GM19328 (cell line): ENCODE data around the gene RBM17.
A peak's percentile ranks its signal among the peaks of the same experiment; 100 is the strongest.
"Not testable (repeated sequence)": the region's sequence is repeated elsewhere in the genome, so short reads cannot be mapped to it uniquely, and the experiment has no call there.

Experiments used
- ATAC-seq: cut with Tn5 transposase; IDR thresholded peaks from one replicate; pipeline ENCODE4 v1.9.1; 2021; ENCODE audit warnings: mild to moderate bottlenecking, moderate library complexity; ENCODE audit not compliant: unreplicated experiment

Gene RBM17

DNA sequence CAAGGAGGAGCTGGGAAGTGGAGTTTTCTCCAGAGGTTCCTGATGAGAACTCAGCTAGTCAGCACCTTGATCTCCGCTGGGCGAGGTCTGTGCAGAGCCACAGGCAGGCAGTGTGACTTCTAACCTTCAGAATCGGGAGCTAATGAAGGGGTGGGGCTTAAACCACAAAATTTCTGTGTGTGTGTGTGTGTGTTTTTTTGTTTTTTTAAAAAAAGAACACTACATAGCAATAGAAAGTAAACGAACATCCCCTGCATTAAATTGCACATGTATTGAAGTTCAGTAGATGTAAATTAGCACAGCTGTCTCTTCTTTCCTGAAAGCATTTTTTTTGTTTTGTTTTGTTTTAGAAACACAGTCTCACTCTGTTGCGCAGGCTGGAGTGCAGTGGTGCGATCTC is 46.2 kb downstream of the RBM17 start:
- no peak for ATAC-seq

DNA sequence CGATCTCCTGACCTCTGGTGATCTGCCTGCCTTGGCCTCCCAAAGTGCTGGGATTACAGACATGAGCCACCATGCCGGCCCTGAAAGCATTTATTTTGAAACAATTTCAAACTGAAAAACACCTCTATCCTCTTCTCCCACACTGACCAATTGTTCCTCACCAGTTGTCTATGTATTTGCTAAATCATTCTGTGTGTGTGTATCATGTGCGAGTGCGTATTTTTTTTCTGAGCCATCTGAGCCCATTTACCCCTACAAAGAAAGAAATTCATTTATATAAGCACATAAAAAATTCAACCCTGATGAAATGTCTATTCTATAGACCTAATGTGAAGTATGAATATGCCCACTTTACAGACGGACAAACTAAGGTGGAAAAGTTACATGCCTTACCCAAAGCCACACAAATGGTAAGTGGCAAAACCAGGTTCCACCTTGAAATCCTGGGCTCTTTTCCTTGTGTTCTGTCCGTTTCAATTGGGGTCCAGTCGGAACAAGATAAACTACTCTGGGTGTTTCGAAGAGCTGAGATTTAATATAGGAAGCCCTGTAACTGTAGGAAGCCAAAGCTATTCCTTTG is 46.8 kb downstream of the RBM17 start:
- no peak for ATAC-seq

DNA sequence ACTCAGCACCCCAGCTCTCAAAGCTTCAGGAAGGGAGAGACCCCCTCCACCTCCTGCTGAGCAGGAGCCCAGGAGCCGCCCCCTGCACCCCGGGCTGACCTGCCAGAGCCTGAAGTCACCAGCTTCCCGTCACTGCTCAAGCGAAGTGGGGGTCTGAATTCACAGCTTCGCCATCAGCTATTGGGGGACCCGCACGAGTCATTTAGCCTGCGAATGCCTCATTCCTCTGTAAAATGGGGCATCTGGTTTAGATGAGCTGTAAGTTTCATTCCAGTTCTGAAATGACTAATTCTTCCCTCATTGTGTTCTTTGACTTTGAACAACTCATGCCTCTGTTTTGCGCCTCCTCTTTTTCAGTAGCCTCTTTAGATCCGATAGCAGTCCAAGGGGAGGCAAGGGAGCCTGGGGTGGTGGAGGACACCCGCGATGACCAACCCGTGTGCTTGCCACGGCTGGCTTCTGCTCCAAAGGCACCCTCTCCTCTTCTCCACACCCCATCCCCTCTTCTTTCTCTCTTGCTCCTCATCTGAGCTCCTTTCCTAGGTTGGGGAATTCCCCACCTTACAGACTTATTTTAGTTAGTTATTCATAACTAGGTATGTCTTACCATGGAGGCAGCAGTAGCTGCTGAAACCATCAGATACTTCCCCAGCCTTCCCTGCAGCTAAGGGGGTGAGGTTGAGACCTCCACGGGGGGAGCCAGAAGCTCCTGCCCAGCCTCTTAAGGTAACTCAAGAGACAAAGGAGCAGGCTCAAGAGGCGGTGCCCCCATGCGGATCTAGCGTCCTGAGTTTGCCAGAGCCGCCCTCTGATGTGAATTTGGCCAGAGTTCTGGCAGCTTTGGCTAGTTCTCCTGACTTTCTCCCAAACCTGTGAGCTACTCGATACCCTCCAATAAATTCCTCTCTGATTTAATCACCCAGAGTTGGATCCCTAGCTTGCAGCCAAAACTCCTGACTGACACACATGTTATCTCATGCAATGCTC is 47.7 kb downstream of the RBM17 start:
- ATAC-seq = no peak

DNA sequence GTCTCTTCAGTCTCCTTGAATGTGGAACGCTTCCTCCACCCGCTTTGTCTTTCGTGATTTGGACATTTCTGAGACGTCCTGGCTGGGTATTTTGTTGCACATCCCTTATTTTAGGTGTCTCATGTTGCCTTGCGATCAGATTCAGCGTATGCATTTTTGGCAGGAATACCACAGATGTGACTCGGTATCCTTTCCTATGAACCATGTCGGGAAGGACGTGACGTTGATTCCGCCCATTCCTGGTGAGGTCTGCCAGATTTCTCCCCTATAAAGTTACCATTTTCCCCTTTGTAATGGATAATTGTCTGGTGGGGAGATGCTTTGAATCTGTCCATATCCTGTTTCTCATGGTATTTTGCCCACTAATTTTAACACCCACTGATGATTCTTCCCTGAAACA is 49.6 kb downstream of the RBM17 start:
- ATAC-seq = no peak

DNA sequence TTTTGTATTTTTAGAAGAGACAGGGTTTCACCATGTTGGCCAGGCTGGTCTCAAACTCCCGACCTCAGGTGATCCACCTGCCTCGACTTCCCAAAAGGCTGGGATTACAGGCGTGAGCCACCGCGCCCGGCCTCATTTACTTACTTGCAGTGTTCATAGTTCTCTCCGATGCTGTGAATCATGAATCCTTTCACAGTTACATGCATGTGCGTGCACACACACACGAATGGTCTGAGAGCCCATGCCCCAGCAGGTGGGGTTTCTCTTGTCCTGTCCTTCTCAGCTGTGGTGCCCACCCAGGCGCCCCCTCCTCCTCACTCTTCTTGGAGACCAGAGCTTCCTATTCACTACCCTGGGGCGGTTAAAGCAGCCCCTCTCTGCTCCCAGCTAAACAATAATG is 50.6 kb downstream of the RBM17 start:
- ATAC-seq = no peak

DNA sequence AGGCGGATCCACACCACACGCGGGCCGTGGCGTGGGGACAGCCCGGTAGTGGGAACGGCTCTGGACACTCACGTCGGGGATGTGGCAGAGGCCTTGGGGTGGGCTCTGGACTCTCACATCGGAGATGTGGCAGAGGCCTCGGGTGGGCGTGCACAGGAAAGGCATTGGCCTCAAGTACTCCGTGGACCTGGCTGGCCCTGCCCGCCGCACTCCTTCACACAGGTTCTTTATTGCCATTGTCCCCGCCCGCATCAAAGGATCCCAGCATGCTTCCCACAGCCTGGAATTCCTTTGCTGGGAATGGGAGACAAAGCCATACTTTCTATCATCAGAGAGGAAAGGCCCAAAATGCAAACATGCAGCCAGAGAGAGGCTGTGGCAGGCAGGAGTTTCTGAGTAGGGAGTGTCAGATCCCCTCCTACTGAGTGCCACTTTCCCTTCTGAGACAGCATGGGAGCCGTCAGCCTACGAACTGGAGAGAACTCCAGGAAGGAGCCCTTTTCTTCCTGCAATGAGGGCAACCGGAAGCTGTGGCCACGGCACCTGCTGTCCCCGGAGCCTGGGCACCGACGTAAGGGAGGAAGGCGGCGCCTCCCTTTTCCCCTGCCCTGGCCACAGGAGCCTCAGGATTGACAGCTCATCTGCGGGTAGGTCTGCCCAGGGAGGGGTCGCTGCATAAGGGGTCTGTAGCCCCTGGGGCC is 51.5 kb downstream of the RBM17 start:
- no peak for ATAC-seq

DNA sequence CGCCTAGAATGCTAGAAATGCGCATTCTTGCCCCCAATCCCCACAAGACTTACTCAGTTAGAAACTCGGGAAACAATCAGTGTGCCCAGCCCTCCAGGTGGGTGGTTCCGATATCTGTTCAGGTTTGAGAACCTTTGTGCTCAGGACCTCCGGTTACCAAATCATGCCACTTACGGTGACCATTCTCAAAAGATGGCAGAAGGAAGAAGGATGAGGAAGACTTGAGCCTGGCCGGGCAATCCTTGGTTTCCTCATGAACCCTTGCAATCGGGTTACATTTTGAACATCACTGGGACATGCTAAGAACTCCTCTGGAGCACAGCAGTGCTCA is 52.1 kb downstream of the RBM17 start:
- ATAC-seq = no peak

DNA sequence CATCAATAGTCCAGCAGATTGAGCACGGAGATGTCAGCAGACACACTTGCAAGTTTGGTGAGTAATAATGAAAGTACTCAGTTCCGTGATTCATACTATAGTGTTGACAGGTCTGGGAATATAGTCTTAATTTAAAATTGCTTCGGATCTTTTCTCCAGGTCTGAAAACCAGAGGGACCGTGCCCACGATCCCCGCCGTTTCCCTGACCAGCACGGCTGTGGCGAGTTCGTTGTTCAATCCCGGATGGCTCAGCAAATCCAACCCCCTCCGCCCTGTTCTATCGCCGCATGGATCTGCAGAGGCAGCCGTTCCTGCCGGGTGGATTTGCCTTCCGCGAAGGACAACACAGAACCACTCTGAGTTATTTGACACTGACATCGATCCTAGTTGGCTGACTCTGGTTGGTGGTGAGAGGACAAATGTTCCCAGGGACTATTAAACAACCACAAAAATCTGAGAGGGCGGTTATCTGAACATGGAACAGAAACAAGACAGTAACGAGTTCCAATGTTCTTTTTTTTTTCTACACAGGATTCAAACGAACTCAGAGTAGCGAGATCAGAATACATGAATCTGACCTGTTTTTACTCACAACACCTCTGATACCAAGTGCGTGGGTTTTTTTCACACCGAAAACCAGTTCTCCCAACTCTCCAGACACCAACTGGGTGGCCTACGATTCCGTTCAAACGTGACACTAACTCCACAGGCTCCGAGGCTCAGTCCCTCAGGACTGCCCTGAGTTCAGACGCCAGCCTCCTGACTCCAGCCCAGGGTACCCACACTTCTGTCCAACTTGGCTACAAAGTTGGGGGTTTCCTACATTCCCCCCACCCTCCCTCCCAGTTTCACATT is 52.7 kb downstream of the RBM17 start:
- ATAC-seq = peak; percentile 43

DNA sequence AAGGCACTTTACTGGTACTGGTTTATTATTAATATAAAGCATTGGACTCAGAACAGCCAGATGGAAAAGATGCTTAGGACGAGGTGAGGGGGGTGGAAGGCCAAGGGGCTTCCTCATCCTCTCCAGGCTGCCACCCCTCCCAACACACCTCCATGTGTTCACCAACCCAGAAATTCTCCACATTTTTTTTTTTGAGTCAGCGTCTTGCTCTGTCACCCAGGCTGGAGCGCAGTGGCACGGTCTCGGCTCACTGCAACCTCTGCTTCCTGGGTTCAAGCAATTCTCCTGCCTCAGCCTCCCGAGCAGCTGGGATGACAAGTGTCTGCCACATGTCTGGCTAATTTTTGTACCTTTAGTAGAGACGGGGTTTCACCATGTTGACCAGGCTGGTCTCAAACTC is 53.4 kb downstream of the RBM17 start:
- ATAC-seq = not testable (repeated sequence)

DNA sequence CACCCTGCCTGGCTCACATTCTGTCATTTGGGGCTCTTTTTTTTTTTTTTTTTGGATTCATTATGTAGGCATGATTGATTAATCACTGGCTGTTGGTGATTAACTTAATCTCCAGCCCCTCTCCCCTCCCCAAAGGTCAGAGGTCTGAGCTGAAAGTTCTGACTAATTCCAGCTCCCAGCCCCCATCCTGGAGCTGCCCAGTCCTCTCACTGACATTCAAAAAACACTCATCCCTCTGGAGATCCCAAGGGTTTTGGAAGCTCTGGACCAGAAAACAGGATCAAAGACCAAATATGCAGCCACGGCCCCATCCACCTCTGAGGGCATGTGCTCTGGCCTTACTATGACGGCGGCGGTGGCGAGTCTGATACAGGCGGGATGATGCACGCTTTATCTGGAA is 53.8 kb downstream of the RBM17 start:
- no peak for ATAC-seq

DNA sequence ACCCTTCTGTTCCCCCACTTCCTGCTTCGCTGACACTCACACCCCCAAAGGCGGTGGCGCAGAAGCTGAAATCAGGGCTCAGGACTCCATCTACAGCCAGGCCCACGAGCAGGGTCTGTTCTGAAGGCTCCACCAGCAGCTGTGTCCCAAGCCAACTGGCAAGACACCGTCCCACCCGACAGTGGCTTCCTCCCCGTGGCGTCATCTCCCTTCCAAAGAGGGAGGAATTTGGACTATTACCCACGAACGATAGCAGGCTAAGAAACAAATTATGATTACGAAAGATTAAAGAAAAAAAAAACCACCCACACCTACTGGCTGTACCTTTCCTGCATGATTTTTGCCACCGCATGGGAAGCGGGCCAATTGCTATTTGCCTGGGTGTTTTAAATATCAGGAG is 54.3 kb downstream of the RBM17 start:
- no peak for ATAC-seq

DNA sequence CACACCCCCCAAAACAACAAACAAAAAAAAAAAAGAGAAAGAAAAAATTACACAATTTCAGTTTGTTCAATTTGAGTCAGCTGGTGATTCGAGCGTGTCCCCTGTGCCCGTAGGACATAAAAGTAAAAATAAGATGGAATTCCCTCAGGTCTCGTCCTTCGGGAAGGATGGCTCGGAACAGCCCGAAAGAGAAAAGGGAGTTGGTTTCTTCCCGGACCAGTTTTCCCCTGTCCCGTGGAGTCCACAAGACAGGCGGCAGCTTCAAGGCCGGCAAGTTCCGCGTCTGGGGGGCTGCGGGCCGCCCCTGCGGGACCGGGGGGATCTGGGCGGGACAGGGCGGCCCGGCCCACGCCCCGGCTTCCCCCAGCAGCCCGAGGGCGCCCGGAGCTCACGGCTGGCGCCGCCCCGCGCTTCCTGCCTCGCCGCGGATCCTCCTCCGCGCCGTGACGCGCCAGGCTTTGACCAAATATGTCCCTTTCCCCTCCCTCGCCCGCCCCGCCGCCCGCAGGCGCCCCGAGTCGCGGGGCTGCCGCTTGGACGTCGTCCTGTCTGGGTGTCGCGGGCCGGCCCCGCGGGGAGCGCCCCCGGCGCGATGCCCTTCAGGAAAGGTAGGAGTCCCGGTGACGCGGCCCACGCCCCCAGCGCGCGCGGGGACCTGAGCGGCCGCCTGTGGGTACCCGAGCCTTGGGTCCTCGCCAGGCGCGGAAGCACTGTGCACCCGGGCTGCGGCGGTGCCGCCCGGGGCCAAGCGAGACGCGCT is 55.8 kb downstream of the RBM17 start:
- ATAC-seq = peak; percentile 78

DNA sequence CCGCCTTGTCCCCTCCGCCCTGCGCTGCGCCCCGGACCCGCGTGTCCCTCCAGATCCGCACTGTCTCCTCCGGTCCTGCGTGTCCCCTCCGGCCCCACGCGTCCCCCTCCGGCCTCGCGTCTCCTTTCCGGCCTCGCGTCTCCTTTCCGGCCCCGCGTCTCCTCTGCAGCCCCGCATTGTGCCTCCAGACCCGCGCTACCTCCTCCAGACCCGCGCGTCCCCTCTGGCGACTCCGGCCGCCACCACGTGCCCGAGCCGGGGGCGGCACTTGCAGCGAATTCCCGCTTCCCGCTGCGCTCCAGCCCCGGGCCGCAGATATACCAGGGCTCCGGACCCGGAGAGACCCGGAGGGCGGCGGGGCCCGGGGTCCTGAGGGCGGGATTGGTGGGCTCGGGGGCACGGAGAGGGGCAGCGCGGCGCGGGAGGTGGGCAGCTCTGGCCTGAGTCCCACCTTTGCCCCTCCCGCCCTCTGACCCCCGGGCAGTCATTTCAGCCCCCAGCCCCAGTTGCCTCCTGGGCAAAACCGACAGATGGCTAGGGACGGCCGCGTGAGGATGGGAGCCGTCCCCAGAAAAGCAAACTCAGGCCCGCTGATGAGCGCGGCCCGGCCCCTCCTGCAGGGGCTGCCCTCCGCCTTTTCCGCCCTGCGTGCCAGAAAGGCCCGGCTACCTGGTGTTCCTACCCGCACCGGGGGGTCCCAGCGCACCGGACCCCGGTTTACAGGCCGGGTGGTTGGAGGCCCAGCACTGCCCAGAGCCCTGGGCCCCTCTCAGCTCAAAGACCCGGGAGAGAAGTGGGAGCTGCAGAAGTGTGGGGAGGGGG is 56.5 kb downstream of the RBM17 start:
- peak; percentile 0 for ATAC-seq

DNA sequence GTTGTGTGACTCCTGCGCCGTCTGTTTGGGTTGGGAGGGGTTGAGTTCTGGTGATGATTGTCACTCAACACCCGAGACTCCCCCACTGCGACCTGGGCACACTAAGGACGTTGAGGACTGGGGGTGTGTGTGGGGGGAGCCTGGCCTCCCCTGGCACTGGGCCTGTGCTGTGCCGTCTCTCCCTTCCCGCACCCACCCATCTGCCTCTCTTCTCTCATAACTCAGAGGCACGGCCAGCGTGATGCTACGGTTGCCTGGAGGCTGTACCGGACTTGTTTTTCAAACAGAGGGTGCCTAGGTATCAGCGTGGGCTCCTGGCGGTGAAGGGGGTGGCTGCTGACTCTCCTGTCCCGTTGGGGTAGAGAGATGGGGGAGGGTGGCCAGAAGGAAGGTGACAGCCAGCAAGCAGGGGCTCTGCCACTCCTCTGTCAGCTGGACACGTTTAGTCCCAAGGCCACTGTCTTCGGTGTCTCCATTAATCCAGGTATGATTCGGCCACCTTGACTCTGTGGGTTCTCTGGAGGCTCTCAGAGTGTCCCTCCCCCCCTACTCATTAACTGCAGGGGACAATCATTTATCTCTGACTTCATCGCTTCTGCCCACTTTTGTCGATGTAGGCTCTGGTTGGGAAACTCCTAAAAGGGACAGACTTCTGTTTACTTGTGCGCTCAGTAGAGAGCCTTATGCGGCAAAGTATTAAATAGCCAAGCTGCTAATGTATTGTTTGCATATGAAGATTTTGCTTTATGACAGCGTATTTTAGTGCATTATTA is 57.4 kb downstream of the RBM17 start:
- ATAC-seq = no peak

DNA sequence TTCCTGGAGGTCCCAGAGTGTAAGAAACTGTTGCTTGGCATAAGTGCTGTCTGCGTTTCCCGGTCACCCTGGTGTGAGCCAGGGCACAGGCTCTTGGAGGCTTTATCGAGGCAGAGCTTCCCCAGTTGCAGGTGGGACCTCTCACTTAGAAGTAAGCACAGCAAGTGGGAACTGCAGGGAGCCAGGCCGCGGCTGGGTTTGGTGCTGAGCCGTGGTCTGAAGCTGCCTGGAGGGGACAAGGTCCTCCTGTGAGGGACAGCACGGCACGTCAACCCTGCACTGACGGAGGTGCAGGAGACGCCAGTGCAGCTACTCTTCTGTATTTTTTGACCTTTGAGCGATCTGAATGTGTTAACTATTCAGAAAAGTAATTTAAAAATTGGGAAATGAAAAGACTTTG is 58.1 kb downstream of the RBM17 start:
- no peak for ATAC-seq

DNA sequence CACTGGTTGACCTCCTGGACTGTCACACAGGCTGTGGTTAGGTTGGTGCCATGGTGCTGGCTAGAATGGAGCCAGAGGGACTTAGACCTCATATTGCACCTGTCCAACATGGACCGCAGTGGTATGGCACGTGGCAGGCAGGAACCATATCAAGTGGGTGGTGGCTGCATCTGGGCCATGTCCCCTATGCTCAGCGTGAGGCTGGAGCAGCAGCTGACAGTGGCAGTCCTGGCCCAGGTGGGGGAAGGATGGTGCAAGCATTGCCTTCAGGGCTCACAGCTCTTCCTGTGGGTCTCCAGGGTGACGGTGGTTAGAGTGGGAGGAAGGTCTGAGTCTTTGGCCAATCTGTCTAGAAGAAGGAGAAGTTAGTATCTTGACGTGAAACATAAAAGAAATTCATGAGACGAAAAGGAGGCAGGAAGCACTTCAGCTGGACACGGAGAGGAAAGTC is 59.4 kb downstream of the RBM17 start:
- ATAC-seq = no peak

DNA sequence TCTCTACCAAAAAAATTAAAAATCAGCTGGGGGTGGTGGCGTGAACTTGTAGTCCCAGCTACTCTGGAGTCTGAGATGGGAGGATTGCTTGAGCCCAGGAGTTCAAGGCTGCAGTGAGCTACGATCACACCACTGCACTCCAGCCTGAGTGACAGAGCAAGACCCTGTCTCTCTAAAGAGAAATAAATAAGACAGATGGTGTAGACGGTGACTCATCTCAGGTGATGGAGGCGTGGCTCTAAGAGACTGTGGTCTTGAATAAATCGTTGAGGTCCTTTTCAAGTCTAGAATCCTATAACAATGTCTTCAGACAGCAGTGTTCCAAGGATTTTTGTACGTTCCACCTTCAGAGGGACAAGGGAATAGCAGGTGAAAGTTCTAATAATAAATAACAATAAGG is 60.1 kb downstream of the RBM17 start:
- ATAC-seq = no peak

DNA sequence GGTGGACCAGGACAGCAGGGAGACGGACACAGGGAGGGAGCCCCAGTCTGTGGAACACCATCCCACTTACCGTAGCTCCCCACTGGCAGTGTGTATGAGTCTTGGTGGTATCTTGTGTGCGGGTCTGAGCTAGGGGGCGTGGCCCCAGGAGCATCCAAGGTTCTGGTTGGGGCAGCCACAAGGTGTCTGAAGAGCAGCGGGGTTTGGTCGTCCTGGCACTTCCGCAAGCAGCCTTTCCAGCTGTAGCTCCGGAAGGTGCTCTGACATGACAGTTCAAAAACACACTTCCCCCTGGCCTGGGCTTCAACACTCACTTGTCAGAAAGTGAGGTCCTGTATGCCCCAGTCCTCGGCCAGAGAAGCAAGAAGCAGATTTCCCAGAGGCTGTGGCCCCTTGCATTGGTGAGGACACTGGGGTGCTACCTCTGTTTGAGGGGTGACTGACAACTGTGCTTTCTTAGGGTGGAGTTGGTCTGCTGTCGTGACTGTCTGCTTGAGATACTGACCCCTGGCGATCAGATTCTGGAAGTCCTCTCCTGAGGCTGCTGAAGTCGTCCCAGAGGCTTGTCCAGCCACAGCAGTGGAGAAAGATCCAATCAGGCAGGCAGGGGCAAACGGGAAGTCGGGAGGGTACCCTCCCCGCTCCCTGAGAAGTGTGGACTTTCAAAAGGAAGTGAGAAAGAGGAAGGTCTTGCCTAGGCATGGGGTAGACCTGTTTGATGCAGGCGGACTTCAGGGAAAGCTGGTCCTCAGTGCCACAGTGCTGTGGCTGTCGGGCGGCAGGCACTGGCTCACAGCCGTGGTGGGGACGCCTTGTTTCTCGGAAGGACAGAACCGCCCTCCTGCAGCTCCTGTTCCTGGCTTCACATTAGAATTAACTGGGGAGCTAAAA is 62.5 kb downstream of the RBM17 start:
- ATAC-seq = peak; percentile 79
